Measurements from ENCODE around the gene XRCC3. TPM values are rescaled to one million over a fixed set of nuclear protein-coding genes. Genes with fewer than 3 reads are reported as not detected.
A peak's percentile ranks its signal among the peaks of the same experiment; 100 is the strongest.

Gene XRCC3
- polyA plus RNA-seq (2013, experiment 1 of 2): 23.4 TPM
- 23.7 TPM for polyA plus RNA-seq (2013, experiment 2 of 2)

- no peak within 1 kb of the TSS for H4K5ac ChIP-seq (ENCODE audit: low read length)
- H3K27me3 ChIP-seq (ENCODE audit: insufficient read depth, low read length, poor library complexity): no peaks in the 10 kb centered on the region
- peak within 1 kb of the TSS; percentile 87 for H3K9ac ChIP-seq (ENCODE audit: low read length)
- DNase-seq: peak; percentile 100
- no peak within 1 kb of the TSS for H4K8ac ChIP-seq (ENCODE audit: low read depth, low read length)
- peak within 1 kb of the TSS; percentile 87 for H3K4me2 ChIP-seq (ENCODE audit: low read length)
- peak within 1 kb of the TSS; percentile 75 for H3K27ac ChIP-seq (ENCODE audit: low read depth, low read length)
- H3K4ac ChIP-seq (ENCODE audit: low read depth, low read length): peak within 1 kb of the TSS; percentile 82
- H3K79me2 ChIP-seq (ENCODE audit: control insufficient read depth, insufficient read depth, low read length): peaks cover 28% of the 10 kb centered on the region
- peak within 1 kb of the TSS; percentile 96 for H3K18ac ChIP-seq (ENCODE audit: low read length)
- no peaks in the 10 kb centered on the region for H3K36me3 ChIP-seq (ENCODE audit: control insufficient read depth, insufficient read depth, low read length)
- peak within 1 kb of the TSS; percentile 95 for H3K56ac ChIP-seq (ENCODE audit: low read length)
- no CpG with 5 or more reads among the region's 121 CpGs for WGBS (ENCODE audit: extremely low coverage, insufficient coverage, low lambda C conversion rate)
- no peak within 1 kb of the TSS for H2BK120ac ChIP-seq (ENCODE audit: low read depth, low read length)
- H3K4me1 ChIP-seq (ENCODE audit: control insufficient read depth, low read depth, low read length): peaks cover 3% of the 10 kb centered on the region
- H3K79me1 ChIP-seq (ENCODE audit: low read length): peaks cover 23% of the 10 kb centered on the region
- peak within 1 kb of the TSS; percentile 89 for H3K23ac ChIP-seq (ENCODE audit: low read length)
- peak within 1 kb of the TSS; percentile 74 for H3K4me3 ChIP-seq (ENCODE audit: low read length)
- H2BK5ac ChIP-seq (ENCODE audit: low read length): no peak within 1 kb of the TSS
- no peak within 1 kb of the TSS for H2AK5ac ChIP-seq (ENCODE audit: low read length)
- no peak within 1 kb of the TSS for H2BK15ac ChIP-seq (replicated peaks; ENCODE audit: low read depth)
Observed at GRCh38 chr14:103715052-103716000, at the start of gene XRCC3, which contains the start of gene ZFYVE21. TSS of gene XRCC3 (minus strand) at chr14:103715451. CDS start at chr14:103711087, 4,364 bp downstream. TSS of gene ZFYVE21 (plus strand) at chr14:103715810. CDS start at chr14:103715842, 32 bp downstream.

- H3K4ac ChIP-seq (ENCODE audit: low read depth, low read length): no peak overlapping the region
- no peak for DNase-seq
- H3K79me2 ChIP-seq (ENCODE audit: control insufficient read depth, insufficient read depth, low read length): no peaks in the 10 kb centered on the region
- H3K4me1 ChIP-seq (ENCODE audit: control insufficient read depth, low read depth, low read length): no peaks in the 10 kb centered on the region
- no peak overlapping the region for H2BK5ac ChIP-seq (ENCODE audit: low read length)
- no peak overlapping the region for H3K4me2 ChIP-seq (ENCODE audit: low read length)
- no peak overlapping the region for H2BK15ac ChIP-seq (replicated peaks; ENCODE audit: low read depth)
- H3K27ac ChIP-seq (ENCODE audit: low read depth, low read length): no peak overlapping the region
- no peak overlapping the region for H2BK120ac ChIP-seq (ENCODE audit: low read depth, low read length)
- H3K79me1 ChIP-seq (ENCODE audit: low read length): no peaks in the 10 kb centered on the region
- no peak overlapping the region for H3K4me3 ChIP-seq (ENCODE audit: low read length)
- no CpG with 5 or more reads among the region's 5 CpGs for WGBS (ENCODE audit: extremely low coverage, insufficient coverage, low lambda C conversion rate)
- H4K8ac ChIP-seq (ENCODE audit: low read depth, low read length): no peak overlapping the region
- no peak overlapping the region for H3K9ac ChIP-seq (ENCODE audit: low read length)
- H3K56ac ChIP-seq (ENCODE audit: low read length): no peak overlapping the region
- no peaks in the 10 kb centered on the region for H3K36me3 ChIP-seq (ENCODE audit: control insufficient read depth, insufficient read depth, low read length)
- H3K18ac ChIP-seq (ENCODE audit: low read length): no peak overlapping the region
- H3K27me3 ChIP-seq (ENCODE audit: insufficient read depth, low read length, poor library complexity): no peaks in the 10 kb centered on the region
- no peak overlapping the region for H2AK5ac ChIP-seq (ENCODE audit: low read length)
- no peak overlapping the region for H4K5ac ChIP-seq (ENCODE audit: low read length)
- no peak overlapping the region for H3K23ac ChIP-seq (ENCODE audit: low read length)
Observed at GRCh38 chr14:103763730-103764488, 48.7 kb upstream of the XRCC3 start.

GRCh38 chr14:103762541-103762940 lies 47.3 kb upstream of the XRCC3 start:
- Histone ChIP-seq H2AK5ac (ENCODE audit: low read length) (no peak overlapping the region), H3K27me3 (ENCODE audit: insufficient read depth, low read length, poor library complexity) (no peaks in the 10 kb centered on the region), H3K56ac (ENCODE audit: low read length) (no peak overlapping the region), H3K36me3 (ENCODE audit: control insufficient read depth, insufficient read depth, low read length) (no peaks in the 10 kb centered on the region), H3K79me1 (ENCODE audit: low read length) (no peaks in the 10 kb centered on the region), H3K9ac (ENCODE audit: low read length) (no peak overlapping the region), H2BK120ac (ENCODE audit: low read depth, low read length) (no peak overlapping the region), H4K5ac (ENCODE audit: low read length) (no peak overlapping the region), H4K8ac (ENCODE audit: low read depth, low read length) (no peak overlapping the region), H2BK15ac (replicated peaks; ENCODE audit: low read depth) (no peak overlapping the region), H2BK5ac (ENCODE audit: low read length) (no peak overlapping the region), H3K18ac (ENCODE audit: low read length) (no peak overlapping the region), H3K23ac (ENCODE audit: low read length) (no peak overlapping the region), H3K27ac (ENCODE audit: low read depth, low read length) (no peak overlapping the region), H3K4me1 (ENCODE audit: control insufficient read depth, low read depth, low read length) (no peaks in the 10 kb centered on the region), H3K4me3 (ENCODE audit: low read length) (no peak overlapping the region), H3K4me2 (ENCODE audit: low read length) (no peak overlapping the region), H3K4ac (ENCODE audit: low read depth, low read length) (no peak overlapping the region), H3K79me2 (ENCODE audit: control insufficient read depth, insufficient read depth, low read length) (no peaks in the 10 kb centered on the region)
- no peak for DNase-seq
- no CpG with 5 or more reads among the region's 13 CpGs for WGBS (ENCODE audit: extremely low coverage, insufficient coverage, low lambda C conversion rate)

DNA sequence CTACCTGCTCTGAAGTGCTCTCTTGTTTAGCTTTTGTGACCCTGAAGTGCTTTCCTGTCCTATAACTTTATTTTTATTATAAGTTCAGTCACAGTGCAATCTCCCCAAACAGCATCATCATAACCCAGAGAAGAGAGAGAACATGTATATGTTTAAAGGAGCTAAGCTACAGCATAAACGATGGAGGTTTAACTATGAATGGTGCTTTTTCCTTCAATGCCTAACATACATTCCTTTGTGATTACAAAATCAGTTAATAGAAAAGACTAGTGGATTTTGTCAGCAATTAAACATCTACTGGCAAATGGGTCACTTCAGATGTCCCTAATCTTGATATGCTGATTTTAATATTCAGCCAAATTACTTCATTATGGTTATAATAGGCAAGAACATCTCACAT lies 46.8 kb upstream of the XRCC3 start:
- H3K4me2 ChIP-seq (ENCODE audit: low read length): no peak overlapping the region

GRCh38 chr14:103758059-103758776 lies 43.0 kb upstream of the XRCC3 start:
- Histone ChIP-seq H3K56ac (ENCODE audit: low read length) (no peak overlapping the region), H3K23ac (ENCODE audit: low read length) (no peak overlapping the region), H2BK120ac (ENCODE audit: low read depth, low read length) (no peak overlapping the region), H3K27ac (ENCODE audit: low read depth, low read length) (no peak overlapping the region), H3K9ac (ENCODE audit: low read length) (no peak overlapping the region), H2BK5ac (ENCODE audit: low read length) (no peak overlapping the region), H2BK15ac (replicated peaks; ENCODE audit: low read depth) (no peak overlapping the region), H3K79me2 (ENCODE audit: control insufficient read depth, insufficient read depth, low read length) (no peaks in the 10 kb centered on the region), H4K8ac (ENCODE audit: low read depth, low read length) (no peak overlapping the region), H3K4me1 (ENCODE audit: control insufficient read depth, low read depth, low read length) (no peaks in the 10 kb centered on the region), H3K4me3 (ENCODE audit: low read length) (no peak overlapping the region), H3K36me3 (ENCODE audit: control insufficient read depth, insufficient read depth, low read length) (no peaks in the 10 kb centered on the region), H3K79me1 (ENCODE audit: low read length) (no peaks in the 10 kb centered on the region), H4K5ac (ENCODE audit: low read length) (no peak overlapping the region), H3K4ac (ENCODE audit: low read depth, low read length) (no peak overlapping the region), H3K4me2 (ENCODE audit: low read length) (no peak overlapping the region), H2AK5ac (ENCODE audit: low read length) (no peak overlapping the region), H3K27me3 (ENCODE audit: insufficient read depth, low read length, poor library complexity) (no peaks in the 10 kb centered on the region), H3K18ac (ENCODE audit: low read length) (no peak overlapping the region)
- DNase-seq: no peak
- WGBS (ENCODE audit: extremely low coverage, insufficient coverage, low lambda C conversion rate): no CpG with 5 or more reads among the region's 8 CpGs

More for the DNA sequence above, 46.8 kb upstream of the XRCC3 start:
- no peak overlapping the region for H3K9ac ChIP-seq (ENCODE audit: low read length)
- H2BK15ac ChIP-seq (replicated peaks; ENCODE audit: low read depth): no peak overlapping the region
- H4K8ac ChIP-seq (ENCODE audit: low read depth, low read length): no peak overlapping the region
- no peak for DNase-seq
- H3K4me3 ChIP-seq (ENCODE audit: low read length): no peak overlapping the region
- no peak overlapping the region for H4K5ac ChIP-seq (ENCODE audit: low read length)
- H2BK120ac ChIP-seq (ENCODE audit: low read depth, low read length): no peak overlapping the region
- no CpG with 5 or more reads among the region's 1 CpG for WGBS (ENCODE audit: extremely low coverage, insufficient coverage, low lambda C conversion rate)
- H3K4ac ChIP-seq (ENCODE audit: low read depth, low read length): no peak overlapping the region
- H3K27ac ChIP-seq (ENCODE audit: low read depth, low read length): no peak overlapping the region
- no peaks in the 10 kb centered on the region for H3K79me1 ChIP-seq (ENCODE audit: low read length)
- H3K56ac ChIP-seq (ENCODE audit: low read length): no peak overlapping the region
- H3K18ac ChIP-seq (ENCODE audit: low read length): no peak overlapping the region
- no peaks in the 10 kb centered on the region for H3K79me2 ChIP-seq (ENCODE audit: control insufficient read depth, insufficient read depth, low read length)
- H3K23ac ChIP-seq (ENCODE audit: low read length): no peak overlapping the region
- H3K4me1 ChIP-seq (ENCODE audit: control insufficient read depth, low read depth, low read length): no peaks in the 10 kb centered on the region
- H3K36me3 ChIP-seq (ENCODE audit: control insufficient read depth, insufficient read depth, low read length): no peaks in the 10 kb centered on the region
- H2BK5ac ChIP-seq (ENCODE audit: low read length): no peak overlapping the region
- no peaks in the 10 kb centered on the region for H3K27me3 ChIP-seq (ENCODE audit: insufficient read depth, low read length, poor library complexity)
- H2AK5ac ChIP-seq (ENCODE audit: low read length): no peak overlapping the region

Data from mesendoderm (in vitro differentiated cells).